Fibroblast of the aortic adventitia (primary cell): ENCODE measurements around the gene LMX1A. TPM values are rescaled to one million over a fixed set of nuclear protein-coding genes. Genes with fewer than 3 reads are reported as not detected.

Experiments used
- DNase-seq: peaks from one replicate; pipeline ENCODE4 v3.0.0-alpha.2; 2010; ENCODE audit warnings: low read depth
- H3K4me3 ChIP-seq: 2 replicates; pipeline ENCODE4 v1.5.1; 2011; ENCODE audit warnings: low read depth, mild to moderate bottlenecking, control low read depth, low read length, moderate library complexity
- total RNA-seq: library from RNA; depleted of rRNA; stranded (reverse); fragments of >200 nt; gene quantifications from 2 replicates; pipeline ENCODE4 v1.2.3, GENCODE V29; 2012; ENCODE audit warnings: low replicate concordance
- TF ChIP-seq, protein P1 (sequence below): IDR thresholded peaks from 2 replicates; pipeline ENCODE4 v1.5.1; 2011; ENCODE audit warnings: mild to moderate bottlenecking, low read length, control low read depth, inconsistent platforms; ENCODE audit not compliant: insufficient read depth

The LMX1A gene
- total RNA-seq, 1 donor: not detected

DNA sequence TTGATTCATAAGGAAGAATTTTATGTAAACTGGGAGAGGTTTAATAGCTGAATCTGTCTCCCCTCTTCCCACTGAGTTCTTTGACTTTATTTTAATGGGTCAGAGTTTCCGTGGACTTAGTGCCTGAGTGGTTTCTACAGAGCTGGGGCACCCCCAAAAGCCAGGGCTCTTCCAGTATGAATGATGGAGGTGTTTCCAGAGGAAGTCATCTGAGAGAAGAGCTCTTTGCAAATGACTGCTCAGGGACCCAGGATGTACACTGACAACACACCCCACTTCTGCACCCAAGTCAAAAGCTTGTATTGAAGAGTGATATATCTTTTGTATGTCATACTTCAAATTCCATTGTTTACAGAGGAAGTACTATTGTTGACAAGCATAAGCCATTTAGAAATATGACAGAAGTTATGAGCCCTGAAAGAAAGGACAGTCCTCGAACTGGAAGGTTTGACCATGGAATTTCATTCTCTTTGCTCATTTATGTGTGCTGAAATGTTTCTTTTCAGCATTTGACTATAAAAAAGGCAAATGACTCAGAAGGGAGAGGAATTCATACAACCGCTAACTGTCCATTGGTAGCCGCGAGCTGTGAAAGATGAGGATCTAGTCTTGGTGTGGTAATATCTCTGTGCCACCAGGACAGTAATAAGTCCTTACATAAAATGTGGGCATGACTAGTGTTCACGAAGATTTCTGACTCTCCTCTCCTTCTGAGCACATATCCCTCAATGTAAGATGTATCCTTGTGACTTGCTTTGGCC, 25.4 kb upstream of the LMX1A start:
- no peak overlapping the region for H3K4me3 ChIP-seq
- TF ChIP-seq, protein P1, sequence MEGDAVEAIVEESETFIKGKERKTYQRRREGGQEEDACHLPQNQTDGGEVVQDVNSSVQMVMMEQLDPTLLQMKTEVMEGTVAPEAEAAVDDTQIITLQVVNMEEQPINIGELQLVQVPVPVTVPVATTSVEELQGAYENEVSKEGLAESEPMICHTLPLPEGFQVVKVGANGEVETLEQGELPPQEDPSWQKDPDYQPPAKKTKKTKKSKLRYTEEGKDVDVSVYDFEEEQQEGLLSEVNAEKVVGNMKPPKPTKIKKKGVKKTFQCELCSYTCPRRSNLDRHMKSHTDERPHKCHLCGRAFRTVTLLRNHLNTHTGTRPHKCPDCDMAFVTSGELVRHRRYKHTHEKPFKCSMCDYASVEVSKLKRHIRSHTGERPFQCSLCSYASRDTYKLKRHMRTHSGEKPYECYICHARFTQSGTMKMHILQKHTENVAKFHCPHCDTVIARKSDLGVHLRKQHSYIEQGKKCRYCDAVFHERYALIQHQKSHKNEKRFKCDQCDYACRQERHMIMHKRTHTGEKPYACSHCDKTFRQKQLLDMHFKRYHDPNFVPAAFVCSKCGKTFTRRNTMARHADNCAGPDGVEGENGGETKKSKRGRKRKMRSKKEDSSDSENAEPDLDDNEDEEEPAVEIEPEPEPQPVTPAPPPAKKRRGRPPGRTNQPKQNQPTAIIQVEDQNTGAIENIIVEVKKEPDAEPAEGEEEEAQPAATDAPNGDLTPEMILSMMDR: no peak
- DNase-seq: no peak

DNA sequence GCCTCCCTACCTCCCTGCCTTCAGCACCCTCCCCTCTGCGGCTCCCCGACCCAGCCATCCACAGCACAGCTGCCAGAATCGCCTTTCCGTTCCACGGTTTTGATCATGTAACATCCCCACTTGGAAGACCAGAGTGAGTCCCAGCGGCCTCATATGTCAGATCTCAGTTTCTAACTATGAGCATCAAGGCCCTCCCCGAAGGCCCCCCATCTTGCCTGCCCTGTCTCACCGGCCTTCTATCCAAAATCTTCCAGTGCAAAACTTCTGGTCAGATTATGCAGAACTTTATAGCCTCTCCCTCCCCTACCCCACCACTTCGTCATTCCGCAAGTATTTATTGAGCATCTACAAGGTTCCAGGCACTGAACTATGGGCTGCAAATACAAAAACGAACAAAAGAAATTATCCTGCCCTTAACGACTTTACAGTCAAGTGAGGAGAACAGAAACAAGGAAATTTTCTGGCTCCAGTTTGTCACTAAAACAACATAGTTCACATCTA, 20.3 kb upstream of the LMX1A start:
- DNase-seq: no peak
- peak overlapping the region; percentile 56 for H3K4me3 ChIP-seq
- TF ChIP-seq, protein P1: no peak

DNA sequence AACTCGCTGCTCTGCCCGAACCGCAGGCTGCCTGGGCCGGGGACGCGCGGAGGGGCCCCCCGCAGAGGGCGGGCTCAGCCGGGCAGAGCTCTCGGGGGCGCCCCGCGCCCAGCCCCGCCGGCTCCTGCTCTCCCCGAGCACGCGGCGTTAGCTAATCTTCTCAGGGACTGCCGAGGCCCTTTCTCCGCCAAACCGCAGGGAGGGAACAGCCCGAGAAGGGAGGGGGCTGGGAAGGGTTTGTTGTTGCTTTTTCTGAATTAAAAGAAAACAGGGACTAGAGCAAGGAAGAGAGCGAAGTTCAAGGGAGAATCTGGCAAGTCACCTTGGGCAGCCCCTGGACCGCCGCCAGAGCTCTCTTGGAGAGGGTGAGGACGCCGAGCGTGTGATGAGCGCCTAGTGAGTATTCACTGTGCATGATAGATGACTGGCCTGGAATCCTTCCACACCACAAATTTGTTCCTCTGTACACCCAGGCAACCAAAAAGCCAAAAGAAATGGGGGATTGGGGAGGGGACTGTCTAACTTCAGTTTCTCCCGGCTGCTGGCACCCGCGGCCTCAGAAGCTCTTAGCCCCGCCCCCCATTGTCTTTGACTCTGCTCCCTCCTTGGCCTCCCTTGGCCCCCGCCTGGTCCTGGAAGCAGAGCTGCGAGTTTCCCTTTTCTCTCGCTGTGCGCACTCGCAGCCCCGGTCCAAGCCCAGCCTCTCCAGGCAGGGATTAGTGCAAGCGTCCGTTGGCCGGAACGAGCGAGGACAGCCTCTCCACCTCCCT, 19.7 kb upstream of the LMX1A start:
- TF ChIP-seq, protein P1: no peak
- peak overlapping the region; percentile 56 for H3K4me3 ChIP-seq
- peak; percentile 100 for DNase-seq

DNA sequence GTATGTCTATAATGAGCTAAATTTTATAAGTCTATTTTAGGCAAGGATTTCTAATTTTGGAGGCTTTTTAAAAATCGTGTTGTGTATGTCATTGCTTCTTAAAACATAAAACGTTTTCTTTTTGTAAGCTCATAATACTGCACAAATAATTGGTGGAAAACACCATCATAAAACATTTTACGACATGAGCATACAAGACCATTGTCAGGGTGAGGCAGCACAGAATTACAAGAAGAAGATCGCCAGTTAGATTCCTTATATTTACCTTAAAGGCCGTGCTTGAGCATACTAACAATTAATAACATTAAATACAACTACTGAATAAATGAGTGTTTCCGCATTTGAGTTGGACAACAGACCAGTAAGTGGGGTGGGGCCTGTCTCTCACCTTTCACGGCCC, 19.1 kb upstream of the LMX1A start:
- no peak for DNase-seq
- H3K4me3 ChIP-seq: peak overlapping the region; percentile 38
- TF ChIP-seq, protein P1: no peak

DNA sequence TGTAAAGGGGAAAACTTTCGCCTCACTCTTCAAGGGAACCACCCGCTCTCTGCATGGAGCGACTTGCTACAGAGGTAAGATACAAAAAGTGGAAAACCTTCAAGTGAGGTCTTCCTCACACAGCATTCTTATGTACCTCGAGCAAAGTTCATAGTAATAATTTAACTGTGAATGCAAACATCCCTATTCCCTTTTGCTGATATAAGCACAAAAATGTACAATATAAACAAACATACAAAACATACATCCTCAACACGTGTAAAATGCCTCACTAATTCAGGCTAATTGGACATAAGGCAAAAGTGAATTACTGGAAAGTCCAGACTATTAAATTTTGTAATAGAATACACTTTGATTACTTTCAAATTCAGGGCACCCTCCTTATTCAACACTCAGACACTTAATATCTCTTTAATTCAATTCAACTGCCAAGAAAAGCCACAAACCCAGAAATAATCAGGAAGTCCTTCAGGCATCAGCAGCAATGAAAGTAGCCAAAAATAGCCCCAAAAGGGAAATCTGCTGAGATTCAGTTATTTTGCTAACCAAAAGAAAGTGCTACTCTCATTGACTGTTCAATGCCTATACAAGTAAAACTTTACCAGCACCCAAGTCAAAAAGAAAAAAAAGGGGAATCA, 15.2 kb upstream of the LMX1A start:
- peak; percentile 61 for DNase-seq
- TF ChIP-seq, protein P1: no peak
- no peak overlapping the region for H3K4me3 ChIP-seq

DNA sequence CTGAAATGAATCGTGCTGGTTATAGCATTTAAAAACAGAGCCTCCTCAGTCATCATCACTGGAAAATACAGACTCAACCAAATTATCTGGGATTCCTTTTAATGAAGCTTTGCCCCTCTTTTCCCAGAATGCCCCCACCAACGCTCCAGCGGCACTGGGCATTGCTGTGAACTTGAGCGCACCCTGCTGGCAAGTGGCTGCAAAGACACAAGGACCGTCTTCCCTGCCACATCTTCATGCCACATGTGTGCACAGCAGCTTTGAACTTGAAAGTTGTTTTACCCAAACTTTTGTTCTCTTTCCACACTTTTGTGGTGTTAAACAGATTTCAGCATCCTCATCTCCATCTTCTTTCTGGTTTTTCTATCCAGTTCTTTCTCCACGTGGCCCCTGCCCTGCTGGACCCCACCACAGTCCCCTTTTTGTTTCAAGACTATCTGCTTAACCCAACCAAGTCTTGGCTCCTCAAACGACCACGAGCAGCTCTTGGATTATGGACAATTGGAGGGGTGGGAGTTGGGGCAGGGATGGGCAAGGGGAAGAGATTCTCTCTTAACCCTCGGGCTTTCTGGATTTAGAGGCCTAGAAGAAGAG, 12.8 kb upstream of the LMX1A start:
- TF ChIP-seq, protein P1: peak; percentile 99
- peak; percentile 53 for DNase-seq

More for the DNA sequence above, 12.8 kb upstream of the LMX1A start:
- no peak overlapping the region for H3K4me3 ChIP-seq
